Psoas muscle (tissue), 8 donors: ENCODE measurements around the gene TIMM23B. TPM values are rescaled to one million over a fixed set of nuclear protein-coding genes. Genes with fewer than 3 reads are reported as not detected.

Experiments
- ATAC-seq, 4 donors: fragments of 200-7000 bp; cut with Tn5 transposase; one replicate each; pipeline ENCODE4 v1.9.1; 2020; ENCODE audit warnings: moderate library complexity in 3 of 4, mild to moderate bottlenecking in 2 of 4
- DNase-seq, 2 donors: peaks; one replicate each; pipeline ENCODE4 v3.0.0-alpha.2; 2020
- H3K27ac ChIP-seq: fragments of 200-600 bp; one replicate; pipeline ENCODE4 v1.8.0; 2022
- H3K27me3 ChIP-seq, 3 donors: fragments of 200-600 bp in 1 of 3; one replicate each; pipeline versions ENCODE4 v1.6.1 to v1.8.0; 2013 to 2022; ENCODE audit warnings: low read length in 2 of 3, mild to moderate bottlenecking in 2 of 3, moderate library complexity in 1 of 3; ENCODE audit not compliant: insufficient read depth in 3 of 3
- H3K36me3 ChIP-seq, 2 donors: fragments of 200-600 bp in 1 of 2; one replicate each; pipeline versions ENCODE4 v1.6.1 to v1.8.0; 2013 to 2022; ENCODE audit warnings: low read depth in 1 of 2, mild to moderate bottlenecking in 1 of 2, moderate library complexity in 1 of 2; ENCODE audit not compliant: insufficient read depth in 1 of 2
- H3K4me1 ChIP-seq: fragments of 200-600 bp; one replicate; pipeline ENCODE4 v1.8.0; 2022
- H3K4me3 ChIP-seq: fragments of 200-600 bp; one replicate; pipeline ENCODE4 v1.8.0; 2022; ENCODE audit warnings: mild to moderate bottlenecking
- H3K9me3 ChIP-seq: fragments of 200-600 bp; one replicate; pipeline ENCODE4 v1.8.0; 2022
- CTCF ChIP-seq: fragments of 200-600 bp; IDR thresholded peaks from one replicate; pipeline ENCODE4 v1.8.0; 2022; ENCODE audit warnings: antibody characterized with exemption
- whole genome bisulfite sequencing, 3 donors: extraction: QIAGEN DNeasy Blood & Tissue Kit; methylation state at CpG; one replicate each; pipeline versions ENCODE4 v1.1.6 to v1.1.7; 2013; 5-methylcytosine and 5-hydroxymethylcytosine counted together
- intact Hi-C, 2 donors: fragments of 100-400 bp; cut with DNase I; formaldehyde crosslinking; loops; one replicate each; pipeline versions ENCODE4 v1.11.0 to v1.14.2; 2022
- polyA plus RNA-seq, 3 donors: library from polyadenylated mRNA; stranded (reverse); fragments of 200-250 nt; gene quantifications; one replicate each; pipeline ENCODE4 v1.2.3, GENCODE V29; 2013
- total RNA-seq, 4 donors: library from RNA; stranded (reverse); fragmentation: NEBNext Ultra II Directional in 2 of 4; extraction: Animal tissue kit (Norgen Biotek cat#: 25700) in 2 of 4; gene quantifications; one replicate each; pipeline versions ENCODE4 v1.2.1 to v1.2.4, GENCODE V29; 2021 to 2023
- donor health status: healthy with polysubstance abuse.
- donor health status: DM: no; HTN: no; CAD: no; lungs with moderate emphysema.
- donor health status: Bipolar disorder and iron deficiency.
- donor health status: healthy.
- donor health status: DM: yes; HTN: yes; CAD: no.
- donor health status: DM: no; HTN: no; CAD: no.
- donor health status: DM: no; HTN: no; CAD: no.
- donor health status: DM: yes; HTN: yes; CAD: no.

Gene TIMM23B
- total and polyA plus RNA-seq, 7 donors = 15.2 to 40.0 (median 20.9) TPM

DNA sequence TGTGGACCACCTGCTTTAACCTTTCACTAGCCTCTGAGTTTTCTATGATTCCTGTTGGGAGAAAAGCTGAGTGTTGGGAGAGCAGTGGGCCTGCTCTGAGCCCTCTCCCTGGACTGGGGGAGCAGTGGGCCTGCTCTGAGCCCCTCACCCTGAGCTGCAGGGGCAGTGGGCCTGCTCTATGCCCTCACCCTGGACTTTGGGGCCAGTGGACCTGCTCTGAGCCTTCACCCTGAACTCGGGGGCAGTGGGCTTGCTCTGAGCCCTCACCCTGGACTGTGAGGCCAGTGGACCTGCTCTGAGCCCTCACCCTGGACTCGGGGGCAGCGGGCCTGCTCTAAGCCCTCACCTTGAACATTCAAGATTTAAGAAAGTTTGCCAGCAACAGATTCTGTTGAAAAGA, 79.8 kb downstream of the TIMM23B start:
- no peak for TF ChIP-seq CTCF
- intact Hi-C loops = no loop called here

More for the DNA sequence above, 79.8 kb downstream of the TIMM23B start:
- H3K36me3 ChIP-seq = no peaks in the 10 kb centered on the region
- H3K9me3 ChIP-seq = no peaks in the 10 kb centered on the region
- DNase-seq = no peak
- no peak overlapping the region for H3K4me3 ChIP-seq
- H3K4me1 ChIP-seq = no peaks in the 10 kb centered on the region
- H3K27me3 ChIP-seq = peaks cover 0 to 18% (median 5%) of the 10 kb centered on the region in 3 donors
- ATAC-seq = no peak
- WGBS, 3 donors = 78 to 83% (median 79%) methylated on average over 3 of the region's 3 CpGs
- H3K27ac ChIP-seq = no peak overlapping the region

Other genes starting within 250 kb of the TIMM23B start
- under 1 TPM in 2 of 4 donors, not detected in 2; 0.17 to 0.32 TPM for gene OGDHL, start 179.7 kb upstream of the TIMM23B start, total RNA-seq
- under 1 TPM in 2 of 3 donors, not detected in 1; 0.01 TPM for gene OGDHL, start 179.7 kb upstream of the TIMM23B start, polyA plus RNA-seq
- gene PARG, start within 50 bp of the TIMM23B start, total RNA-seq = 10 to 100 TPM; 13.3 to 21.7 (median 19.6) TPM
- gene PARG, start within 50 bp of the TIMM23B start, polyA plus RNA-seq = 10 to 100 TPM in 2 of 3 donors, 1 to 10 TPM in 1; 7.0 to 24.4 (median 10.1) TPM
- gene AGAP6, start 46.4 kb downstream of the TIMM23B start, total RNA-seq = 1 to 10 TPM; 4.4 to 7.1 (median 5.8) TPM
- 1 to 10 TPM; 5.2 to 6.4 (median 5.8) TPM for gene AGAP6, start 46.4 kb downstream of the TIMM23B start, polyA plus RNA-seq
- 10 to 100 TPM; 16.3 to 23.7 (median 18.7) TPM for gene WASHC2A, start 125.9 kb downstream of the TIMM23B start, total RNA-seq
- gene WASHC2A, start 125.9 kb downstream of the TIMM23B start, polyA plus RNA-seq = 10 to 100 TPM; 10.9 to 24.7 (median 14.7) TPM